CD8-positive, alpha-beta memory T cell (primary cell): ENCODE data around the gene ACOT13. TPM values are rescaled to one million over a fixed set of nuclear protein-coding genes. Genes with fewer than 3 reads are reported as not detected.
A peak's percentile ranks its signal among the peaks of the same experiment; 100 is the strongest.
"Not testable (repeated sequence)": the region's sequence is repeated elsewhere in the genome, so short reads cannot be mapped to it uniquely, and the experiment has no call there.

Source experiments
- CTCF ChIA-PET: fragments of 350-600 bp; sonication (Branson Sonifier 250); formaldehyde crosslinking; loops from one replicate; lab custom pipeline; 2021; ENCODE audit warnings: antibody characterized with exemption; lab: Charles Lee
- POLR2A ChIA-PET: fragments of 350-600 bp; sonication (Branson Sonifier 250); formaldehyde crosslinking; loops from one replicate; lab custom pipeline; 2021; ENCODE audit warnings: antibody characterized with exemption; lab: Charles Lee
- DNase-seq, 5 donors: peaks; one replicate each; pipeline versions ENCODE4 v3.0.0 to v3.0.0-alpha.2; 2020 to 2022; ENCODE audit warnings: mixed read lengths in 1 of 5
- H3K27ac ChIP-seq: one replicate; pipeline ENCODE4 v1.7.0; 2013; ENCODE audit warnings: low read depth, mild to moderate bottlenecking, low read length, moderate library complexity
- H3K27me3 ChIP-seq: 2 replicates; pipeline ENCODE4 v1.7.0; 2013; ENCODE audit warnings: low read length, mild to moderate bottlenecking; ENCODE audit not compliant: insufficient read depth, poor library complexity, severe bottlenecking
- H3K36me3 ChIP-seq: 2 replicates; pipeline ENCODE4 v1.7.0; 2013; ENCODE audit warnings: mild to moderate bottlenecking, low read length, moderate library complexity; ENCODE audit not compliant: insufficient read depth
- H3K4me1 ChIP-seq: 2 replicates; pipeline ENCODE4 v1.7.0; 2013; ENCODE audit warnings: mild to moderate bottlenecking, low read length, moderate library complexity; ENCODE audit not compliant: insufficient read depth
- H3K4me3 ChIP-seq: 2 replicates; pipeline ENCODE4 v1.7.0; 2013; ENCODE audit warnings: mild to moderate bottlenecking, low read length
- H3K9me3 ChIP-seq: 2 replicates; pipeline ENCODE4 v1.7.0; 2013; ENCODE audit warnings: mild to moderate bottlenecking, low read length
- H3K27ac Mint-ChIP-seq, 8 donors: one replicate each; pipeline ENCODE4 v1.8.0; 2020 to 2021; ENCODE audit warnings: mixed read lengths in 8 of 8, mild to moderate bottlenecking in 6 of 8, inconsistent platforms in 3 of 8, moderate library complexity in 3 of 8
- H3K27me3 Mint-ChIP-seq, 2 donors: one replicate each; pipeline ENCODE4 v1.8.0; 2020 to 2021; ENCODE audit warnings: mixed read lengths in 2 of 2, mild to moderate bottlenecking in 1 of 2, moderate library complexity in 1 of 2
- H3K36me3 Mint-ChIP-seq, 3 donors: one replicate each; pipeline ENCODE4 v1.8.0; 2020 to 2021; ENCODE audit warnings: mixed read lengths in 3 of 3, inconsistent platforms in 1 of 3, mild to moderate bottlenecking in 1 of 3
- H3K4me1 Mint-ChIP-seq, 3 donors: one replicate each; pipeline ENCODE4 v1.8.0; 2020 to 2021; ENCODE audit warnings: mixed read lengths in 3 of 3, inconsistent platforms in 1 of 3, mild to moderate bottlenecking in 1 of 3
- H3K4me3 Mint-ChIP-seq, 7 donors: one replicate each; pipeline ENCODE4 v1.8.0; 2020 to 2021; ENCODE audit warnings: mixed read lengths in 7 of 7, mild to moderate bottlenecking in 6 of 7, moderate library complexity in 4 of 7, inconsistent platforms in 2 of 7
- H3K9me3 Mint-ChIP-seq, 5 donors: one replicate each; pipeline ENCODE4 v1.8.0; 2020 to 2022; ENCODE audit warnings: mixed read lengths in 5 of 5, mild to moderate bottlenecking in 3 of 5, moderate library complexity in 2 of 5, inconsistent platforms in 1 of 5
- polyA plus RNA-seq: library from polyadenylated mRNA; unstranded; fragments of 300-500 nt; fragmentation: Illumina TruSeq; gene quantifications from one replicate; pipeline ENCODE4 v1.2.3, GENCODE V29; 2021
- total RNA-seq, 2 experiments: library from RNA; stranded (reverse); gene quantifications; one replicate each; pipeline ENCODE4 v1.2.3, GENCODE V29; 2021

The ACOT13 gene
- total and polyA plus RNA-seq, 3 experiments from 2014 or later: 17.0 to 25.3 (median 19.6) TPM

DNA sequence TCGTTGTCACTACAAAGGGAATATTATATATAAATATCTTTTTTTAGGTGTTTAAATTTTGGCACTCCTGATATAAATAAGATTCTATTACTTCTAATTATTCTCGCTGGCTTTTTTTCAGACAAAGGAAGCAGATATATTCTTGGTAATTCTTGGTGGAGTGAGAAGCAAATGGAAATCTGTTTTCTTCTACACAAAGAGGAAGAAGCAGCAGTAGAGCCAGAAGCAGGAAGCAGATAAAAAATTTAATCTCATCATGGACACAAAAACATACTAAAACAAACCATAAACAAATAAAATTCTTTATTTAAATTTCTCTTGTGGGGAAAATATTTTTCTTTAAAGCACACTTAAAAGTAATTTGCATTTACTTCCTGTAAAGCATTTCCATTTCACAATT, 17.2 kb upstream of the ACOT13 start:
- Histone ChIP-seq H3K27ac (no peak overlapping the region), H3K27me3 (no peaks in the 10 kb centered on the region), H3K9me3 (no peaks in the 10 kb centered on the region), H3K4me1 (peaks cover 6% of the 10 kb centered on the region), H3K4me3 (no peak overlapping the region), H3K36me3 (peaks cover 22% of the 10 kb centered on the region)
- Mint-ChIP-seq H3K27me3 (peaks cover 6 to 11% of the 10 kb centered on the region in 2 donors), H3K4me1 (peaks cover 13 to 32% (median 15%) of the 10 kb centered on the region in 3 donors), H3K27ac (no peak overlapping the region), H3K4me3 (no peak overlapping the region), H3K9me3 (no peaks in the 10 kb centered on the region), H3K36me3 (peaks cover 0 to 45% (median 11%) of the 10 kb centered on the region in 3 donors)
- DNase-seq: no peak
- ChIA-PET CTCF (no interaction called here), POLR2A (no interaction called here)

DNA sequence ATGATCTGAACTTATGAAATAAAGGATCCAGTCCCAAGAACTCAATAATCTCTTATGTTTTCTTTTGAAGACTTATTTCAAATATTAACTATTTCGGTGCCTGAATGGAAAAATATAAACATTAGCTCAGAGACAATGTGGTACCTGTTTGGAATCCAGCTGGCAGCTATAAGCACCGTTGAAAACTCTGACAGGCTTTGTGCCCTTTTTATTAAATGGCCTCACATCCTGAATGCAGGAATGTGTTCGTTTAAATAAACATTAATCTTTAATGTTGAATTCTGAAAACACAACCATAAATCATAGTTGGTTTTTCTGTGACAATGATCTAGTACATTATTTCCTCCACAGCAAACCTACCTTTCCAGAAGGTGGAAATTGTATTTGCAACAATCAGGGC, 16.5 kb upstream of the ACOT13 start:
- H3K9me3 ChIP-seq: no peaks in the 10 kb centered on the region
- no peak overlapping the region for H3K4me3 Mint-ChIP-seq
- H3K4me1 Mint-ChIP-seq: peaks cover 14 to 30% (median 15%) of the 10 kb centered on the region in 3 donors
- POLR2A ChIA-PET: no interaction called here
- H3K27me3 ChIP-seq: no peaks in the 10 kb centered on the region
- no peaks in the 10 kb centered on the region for H3K9me3 Mint-ChIP-seq
- H3K4me1 ChIP-seq: peaks cover 6% of the 10 kb centered on the region
- CTCF ChIA-PET: no interaction called here
- peaks cover 0 to 49% (median 11%) of the 10 kb centered on the region in 3 donors for H3K36me3 Mint-ChIP-seq
- no peak for DNase-seq
- H3K4me3 ChIP-seq: no peak overlapping the region
- peaks cover 22% of the 10 kb centered on the region for H3K36me3 ChIP-seq
- H3K27ac ChIP-seq: no peak overlapping the region
- peak overlapping the region in 2 of 8 donors; percentile 36 to 40 for H3K27ac Mint-ChIP-seq
- peaks cover 4 to 5% of the 10 kb centered on the region in 2 donors for H3K27me3 Mint-ChIP-seq

DNA sequence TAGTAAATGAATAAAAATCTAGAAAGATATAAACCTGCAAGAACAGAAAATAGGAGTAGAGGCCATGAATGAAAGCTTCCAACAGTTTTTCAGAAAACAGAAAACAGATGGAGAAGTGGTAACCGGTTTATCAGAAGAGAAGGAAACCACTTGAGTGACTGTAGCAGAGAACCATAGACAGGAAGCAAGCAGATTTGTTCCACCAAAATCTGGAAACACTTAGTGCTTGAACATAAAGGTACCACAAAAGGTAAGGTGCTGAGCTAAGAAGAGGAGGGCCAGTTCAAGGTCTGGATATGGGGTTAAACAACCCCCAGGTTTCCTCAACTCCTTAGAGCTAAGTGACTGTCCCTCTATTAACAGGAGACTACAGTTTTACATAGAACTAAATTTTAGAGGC, 11.7 kb upstream of the ACOT13 start:
- Mint-ChIP-seq H3K27ac (peak overlapping the region in 6 of 8 donors; percentile 18 to 84 (median 66)), H3K4me1 (peaks cover 28 to 60% (median 43%) of the 10 kb centered on the region in 3 donors), H3K4me3 (no peak overlapping the region), H3K36me3 (peaks cover 0 to 77% (median 21%) of the 10 kb centered on the region in 3 donors), H3K27me3 (no peaks in the 10 kb centered on the region), H3K9me3 (no peaks in the 10 kb centered on the region)
- H3K36me3 ChIP-seq: peaks cover 27% of the 10 kb centered on the region
- no peak for DNase-seq
- ChIA-PET POLR2A (no interaction called here), CTCF (interaction anchor here (0.9 kb wide), 1 partner anchor 74 kb away, joined by 3 read pairs; no protein-coding TSS in a partner anchor)
- no peaks in the 10 kb centered on the region for H3K9me3 ChIP-seq
- no peaks in the 10 kb centered on the region for H3K27me3 ChIP-seq
- no peak overlapping the region for H3K4me3 ChIP-seq
- H3K27ac ChIP-seq: no peak overlapping the region
- no peaks in the 10 kb centered on the region for H3K4me1 ChIP-seq

DNA sequence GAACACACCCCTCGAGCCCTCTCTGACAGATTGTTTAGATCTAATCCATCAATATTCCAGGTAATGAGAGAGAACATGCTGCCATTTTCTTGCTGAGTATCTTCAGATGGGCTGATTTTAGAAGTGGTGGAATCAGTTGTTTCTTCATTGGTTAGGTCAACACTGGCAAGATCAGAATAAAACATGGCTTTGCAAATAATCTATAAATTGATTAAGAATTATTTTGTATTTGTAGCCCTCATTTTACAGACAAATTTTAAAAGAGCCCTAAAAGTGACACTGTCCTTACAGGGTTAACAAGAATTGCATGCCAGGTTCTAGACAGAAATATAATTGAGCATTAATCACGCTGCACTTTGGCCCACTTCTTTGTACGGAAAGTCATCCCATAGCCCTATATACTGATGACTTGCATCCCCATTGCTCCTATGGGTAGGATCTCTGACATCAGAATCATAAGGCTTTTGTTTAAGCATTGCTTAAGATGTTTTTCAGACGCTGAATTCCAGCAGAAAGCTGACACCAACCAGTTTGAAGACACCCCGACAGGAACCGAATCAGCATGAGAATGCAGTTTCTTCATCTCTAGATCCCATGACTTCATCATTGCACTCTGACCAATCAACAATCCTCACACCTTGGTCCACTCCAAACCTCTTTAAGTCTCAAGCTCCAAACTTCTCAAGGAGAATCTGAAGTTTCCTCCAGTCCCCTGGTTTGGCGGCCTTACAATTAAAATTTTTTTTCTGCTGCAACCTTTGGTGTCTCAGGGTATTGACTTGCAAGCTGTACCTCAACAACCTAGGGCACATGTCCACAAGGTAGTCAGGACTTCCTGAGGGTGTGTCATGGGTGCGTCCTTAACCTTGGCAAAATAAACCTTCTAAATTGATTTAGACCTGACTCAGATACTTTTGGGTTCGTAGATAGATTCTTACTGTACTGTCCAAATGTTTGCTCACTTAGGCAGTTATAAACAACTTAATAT, 8.0 kb upstream of the ACOT13 start:
- no peaks in the 10 kb centered on the region for H3K9me3 Mint-ChIP-seq
- H3K4me1 Mint-ChIP-seq: peaks cover 47 to 79% (median 78%) of the 10 kb centered on the region in 3 donors
- H3K4me1 ChIP-seq: peaks cover 4% of the 10 kb centered on the region
- H3K27me3 ChIP-seq: no peaks in the 10 kb centered on the region
- no peak overlapping the region for H3K4me3 Mint-ChIP-seq
- peak overlapping the region; percentile 41 for H3K27ac ChIP-seq
- H3K36me3 Mint-ChIP-seq: peaks cover 0 to 74% (median 19%) of the 10 kb centered on the region in 3 donors
- H3K4me3 ChIP-seq: no peak overlapping the region
- no peaks in the 10 kb centered on the region for H3K27me3 Mint-ChIP-seq
- no peak for DNase-seq
- CTCF ChIA-PET: no interaction called here
- no peaks in the 10 kb centered on the region for H3K9me3 ChIP-seq
- H3K36me3 ChIP-seq: peaks cover 14% of the 10 kb centered on the region
- POLR2A ChIA-PET: no interaction called here
- peak overlapping the region in 5 of 8 donors; percentile 4 to 58 (median 49) for H3K27ac Mint-ChIP-seq

DNA sequence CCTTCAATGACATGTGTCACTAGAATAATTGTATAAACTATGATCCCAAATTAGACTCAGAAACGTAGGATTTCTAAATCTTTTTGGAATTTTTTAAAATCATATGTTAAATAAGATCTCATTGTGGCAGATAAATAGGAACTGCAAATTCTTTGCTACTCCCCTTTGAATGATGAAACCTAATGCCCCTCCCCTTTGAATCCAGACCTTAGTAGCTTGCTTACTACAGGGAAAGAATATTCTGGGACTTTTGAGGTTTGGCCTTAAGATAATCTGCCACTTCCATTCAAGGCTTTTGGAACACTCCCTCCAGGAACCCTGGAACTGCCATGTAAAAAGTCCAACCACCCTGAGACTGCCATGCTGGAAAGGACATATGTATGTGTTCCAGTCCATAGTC, 7.3 kb upstream of the ACOT13 start:
- Mint-ChIP-seq H3K27ac (peak overlapping the region in 4 of 8 donors; percentile 14 to 63 (median 46)), H3K9me3 (no peaks in the 10 kb centered on the region), H3K27me3 (no peaks in the 10 kb centered on the region), H3K4me3 (no peak overlapping the region), H3K36me3 (peaks cover 0 to 76% (median 18%) of the 10 kb centered on the region in 3 donors), H3K4me1 (peaks cover 51 to 86% (median 82%) of the 10 kb centered on the region in 3 donors)
- H3K4me3 ChIP-seq: no peak overlapping the region
- CTCF ChIA-PET: no interaction called here
- H3K9me3 ChIP-seq: no peaks in the 10 kb centered on the region
- peak overlapping the region; percentile 18 for H3K27ac ChIP-seq
- peaks cover 14% of the 10 kb centered on the region for H3K36me3 ChIP-seq
- POLR2A ChIA-PET: no interaction called here
- no peak for DNase-seq
- peaks cover 10% of the 10 kb centered on the region for H3K4me1 ChIP-seq
- H3K27me3 ChIP-seq: no peaks in the 10 kb centered on the region

DNA sequence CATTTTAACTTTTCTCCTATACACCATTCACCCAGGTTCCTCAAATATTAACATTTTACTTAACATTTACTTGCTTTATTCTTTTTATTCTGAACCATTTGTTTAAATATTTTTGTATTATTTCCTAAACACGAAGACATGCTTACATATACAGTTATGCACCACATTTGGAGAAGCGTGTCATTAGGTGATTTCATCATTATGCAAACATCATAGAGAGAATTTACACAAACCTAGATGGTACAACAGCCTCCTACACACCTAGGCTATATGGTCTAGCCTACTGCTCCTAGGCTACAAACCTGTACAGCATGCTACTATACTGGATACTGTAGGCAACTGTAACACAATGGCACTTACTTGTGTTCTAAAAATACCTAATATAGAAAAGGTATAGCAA, 6.8 kb upstream of the ACOT13 start:
- CTCF ChIA-PET: no interaction called here
- POLR2A ChIA-PET: no interaction called here
- H3K4me1 Mint-ChIP-seq: peaks cover 55 to 91% (median 86%) of the 10 kb centered on the region in 3 donors

DNA sequence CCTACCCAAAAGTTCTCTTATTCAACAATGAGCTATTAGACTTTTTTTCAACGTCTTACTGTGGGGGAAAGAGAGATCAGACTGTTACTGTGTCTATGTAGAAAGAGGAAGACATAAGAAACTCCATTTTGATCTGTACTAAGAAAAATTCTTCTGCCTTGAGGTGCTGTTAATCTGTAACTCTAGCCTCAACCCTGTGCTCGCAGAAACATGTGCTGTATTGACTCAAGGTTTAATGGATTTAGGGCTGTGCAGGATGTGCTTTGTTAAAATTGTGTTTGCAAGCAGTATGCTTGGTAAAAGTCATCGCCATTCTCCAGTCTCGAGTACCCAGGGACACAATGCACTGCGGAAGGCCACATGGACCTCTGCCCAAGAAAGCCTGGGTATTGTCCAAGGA, 5.1 kb upstream of the ACOT13 start:
- H3K9me3 ChIP-seq, POLR2A ChIA-PET, H3K27me3 ChIP-seq, CTCF ChIA-PET, H3K27me3 Mint-ChIP-seq, H3K9me3 Mint-ChIP-seq, H3K4me3 ChIP-seq, DNase-seq, H3K27ac ChIP-seq: not testable (repeated sequence)
- H3K36me3 ChIP-seq: peaks cover 22% of the 10 kb centered on the region
- peak overlapping the region in 1 of 7 donors; percentile 67 for H3K4me3 Mint-ChIP-seq
- peaks cover 55 to 91% (median 84%) of the 10 kb centered on the region in 3 donors for H3K4me1 Mint-ChIP-seq
- peak overlapping the region in 3 of 8 donors; percentile 31 to 45 (median 33) for H3K27ac Mint-ChIP-seq
- peaks cover 25% of the 10 kb centered on the region for H3K4me1 ChIP-seq
- H3K36me3 Mint-ChIP-seq: peaks cover 0 to 81% (median 14%) of the 10 kb centered on the region in 3 donors

More for the DNA sequence above, 6.8 kb upstream of the ACOT13 start:
- H3K9me3 Mint-ChIP-seq: no peaks in the 10 kb centered on the region
- no peak for DNase-seq
- Histone ChIP-seq H3K4me1 (peaks cover 15% of the 10 kb centered on the region), H3K36me3 (peaks cover 20% of the 10 kb centered on the region), H3K27me3 (no peaks in the 10 kb centered on the region), H3K9me3 (no peaks in the 10 kb centered on the region), H3K4me3 (no peak overlapping the region), H3K27ac (no peak overlapping the region)
- peak overlapping the region in 1 of 8 donors; percentile 63 for H3K27ac Mint-ChIP-seq
- H3K27me3 Mint-ChIP-seq: no peaks in the 10 kb centered on the region
- peaks cover 0 to 80% (median 18%) of the 10 kb centered on the region in 3 donors for H3K36me3 Mint-ChIP-seq
- H3K4me3 Mint-ChIP-seq: no peak overlapping the region

DNA sequence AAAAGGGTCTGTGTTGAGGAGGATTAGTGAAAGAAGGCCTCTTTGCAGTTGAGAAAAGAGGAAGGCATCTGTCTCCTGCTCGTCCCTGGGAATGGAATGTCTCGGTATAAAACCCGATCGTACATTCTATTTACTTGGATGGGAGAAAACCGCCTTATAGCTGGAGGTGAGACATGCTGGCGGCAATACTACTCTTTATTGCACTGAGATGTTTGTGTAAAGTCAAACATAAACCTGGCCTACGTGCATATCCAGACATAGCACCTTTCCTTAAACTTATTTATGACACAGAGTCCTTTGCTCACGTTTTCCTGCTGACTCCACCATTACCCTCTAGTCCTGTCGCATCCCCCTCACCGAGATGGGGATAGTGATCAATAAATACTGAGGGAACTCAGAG, 4.6 kb upstream of the ACOT13 start:
- Mint-ChIP-seq H3K27ac (peak overlapping the region in 3 of 8 donors; percentile 22 to 78 (median 33)), H3K4me1 (peaks cover 54 to 90% (median 87%) of the 10 kb centered on the region in 3 donors), H3K36me3 (peaks cover 0 to 83% (median 13%) of the 10 kb centered on the region in 3 donors), H3K9me3 (no peaks in the 10 kb centered on the region), H3K27me3 (no peaks in the 10 kb centered on the region), H3K4me3 (no peak overlapping the region)
- Histone ChIP-seq H3K27ac (no peak overlapping the region), H3K27me3 (no peaks in the 10 kb centered on the region), H3K36me3 (peaks cover 22% of the 10 kb centered on the region), H3K4me3 (no peak overlapping the region), H3K4me1 (peaks cover 25% of the 10 kb centered on the region), H3K9me3 (no peaks in the 10 kb centered on the region)
- ChIA-PET POLR2A (no interaction called here), CTCF (no interaction called here)
- DNase-seq: no peak
